HCT116 (cell line): ENCODE data around the gene APBA2. TPM values are rescaled to one million over a fixed set of nuclear protein-coding genes. Genes with fewer than 3 reads are reported as not detected.

Experiments used
- ATAC-seq: fragments of 200-7000 bp; cut with Tn5 transposase; 2 replicates; pipeline ENCODE4 v1.9.1; 2020; ENCODE audit warnings: mild to moderate bottlenecking, moderate library complexity
- BruUV-seq: library from RNA; stranded (reverse); fragments of 400-500 nt; replicated peaks from 2 replicates; lab custom pipeline; 2021; lab: Mats Ljungman, UMichigan
- CTCF ChIA-PET: fragments of 300-600 bp; sonication (Branson Sonifier 250); formaldehyde crosslinking; loops from one replicate; lab custom pipeline; 2021; ENCODE audit warnings: antibody characterized with exemption; lab: Charles Lee
- POLR2A ChIA-PET: fragments of 300-600, 350-600 bp; sonication (Branson Sonifier 250); formaldehyde crosslinking; loops from one replicate; lab custom pipeline; 2021; ENCODE audit warnings: antibody characterized with exemption; lab: Charles Lee
- RAD21 ChIA-PET, 2 experiments: fragments of 300-600 bp; sonication (Branson Sonifier 250); formaldehyde crosslinking; loops; one replicate each; lab custom pipeline; 2023; ENCODE audit warnings: low total read pairs in 2 of 2; ENCODE audit not compliant: uncharacterized antibody in 2 of 2, unreplicated experiment in 2 of 2, low non-redundant PET in 1 of 2; lab: Charles Lee
- DNase-seq: peaks from one replicate; pipeline ENCODE4 v3.0.0-alpha.2; 2010; ENCODE audit warnings: low read depth, low spot score
- H2AFZ ChIP-seq: fragments of 200-600 bp; shearing (Covaris generic), sonication (generic); 2 replicates; pipeline ENCODE4 v1.6.1; 2017; ENCODE audit warnings: low read depth, mixed run types, mixed read lengths, antibody characterized with exemption, low read length; ENCODE audit not compliant: poor library complexity, severe bottlenecking
- H3K27ac ChIP-seq: 2 replicates; pipeline ENCODE4 v1.5.1; 2012; ENCODE audit warnings: low read depth, low read length
- H3K27me3 ChIP-seq: fragments of 200-600 bp; sonication (generic); 2 replicates; pipeline ENCODE4 v1.6.1; 2016; ENCODE audit warnings: mixed run types, low read length, mixed read lengths; ENCODE audit not compliant: insufficient read depth
- H3K36me3 ChIP-seq, 2 experiments: fragments of 200-500 bp in 1 of 2; fragments of 200-600 bp in 1 of 2; sonication (Bioruptor generic) in 1 of 2; sonication (generic) in 1 of 2; 2 replicates each; pipeline versions ENCODE4 v1.5.1 to v1.6.1; 2014 to 2016; ENCODE audit warnings: low read length in 2 of 2, inconsistent platforms in 1 of 2, mixed read lengths in 1 of 2, mixed run types in 1 of 2; ENCODE audit not compliant: insufficient read depth in 2 of 2, control insufficient read depth in 1 of 2
- H3K4me1 ChIP-seq, 2 experiments: fragments of 200-600 bp in 1 of 2; sonication (generic) in 1 of 2; 2 replicates each; pipeline versions ENCODE4 v1.5.1 to v1.6.1; 2012 to 2017; ENCODE audit warnings: low read length in 2 of 2, inconsistent platforms in 1 of 2, mild to moderate bottlenecking in 1 of 2, mixed read lengths in 1 of 2, mixed run types in 1 of 2, moderate library complexity in 1 of 2; ENCODE audit not compliant: insufficient read depth in 2 of 2, control insufficient read depth in 1 of 2
- H3K4me2 ChIP-seq: fragments of 200-600 bp; sonication (generic); 2 replicates; pipeline ENCODE4 v1.6.1; 2017; ENCODE audit warnings: mixed run types, low read length, mixed read lengths
- H3K4me3 ChIP-seq, 2 experiments: fragments of 200-600 bp in 1 of 2; sonication (generic) in 1 of 2; replicated peaks in 1 of 2; 2 replicates each; pipeline ENCODE4 v1.5.1; 2011 to 2016; ENCODE audit warnings: low read length in 2 of 2, control low read depth in 1 of 2, low read depth in 1 of 2, mild to moderate bottlenecking in 1 of 2, mixed read lengths in 1 of 2, mixed run types in 1 of 2
- H3K79me2 ChIP-seq: fragments of 200-600 bp; sonication (generic); 2 replicates; pipeline ENCODE4 v1.6.1; 2017; ENCODE audit warnings: mild to moderate bottlenecking, mixed run types, low read length, moderate library complexity, mixed read lengths; ENCODE audit not compliant: insufficient read depth
- H3K9ac ChIP-seq: fragments of 200-600 bp; sonication (generic); 2 replicates; pipeline ENCODE4 v1.6.1; 2016; ENCODE audit warnings: low read length, mixed read lengths
- H3K9me2 ChIP-seq: fragments of 200-600 bp; sonication (generic), shearing (Covaris generic); 2 replicates; pipeline ENCODE4 v1.6.1; 2017; ENCODE audit warnings: mixed run types, mild to moderate bottlenecking, moderate library complexity; ENCODE audit not compliant: insufficient read depth
- H3K9me3 ChIP-seq, 2 experiments: fragments of 200-500 bp in 1 of 2; fragments of 200-600 bp in 1 of 2; sonication (Bioruptor generic) in 1 of 2; sonication (generic) in 1 of 2; 2 replicates each; pipeline ENCODE4 v1.6.1; 2014 to 2017; ENCODE audit warnings: low read length in 2 of 2, mixed read lengths in 2 of 2, inconsistent platforms in 1 of 2, low read depth in 1 of 2, mild to moderate bottlenecking in 1 of 2, mixed run types in 1 of 2, moderate library complexity in 1 of 2; ENCODE audit not compliant: control insufficient read depth in 1 of 2, insufficient read depth in 1 of 2
- H4K20me1 ChIP-seq: fragments of 200-600 bp; sonication (generic), shearing (Covaris generic); 2 replicates; pipeline ENCODE4 v1.6.1; 2017; ENCODE audit warnings: mixed run types, mild to moderate bottlenecking, moderate library complexity; ENCODE audit not compliant: insufficient read depth
- CBX3 ChIP-seq: IDR thresholded peaks from 2 replicates; pipeline ENCODE4 v1.6.1; 2012; ENCODE audit warnings: low read depth
- CEBPB ChIP-seq: IDR thresholded peaks from 2 replicates; pipeline ENCODE4 v1.6.1; 2012; ENCODE audit warnings: low read depth
- EGR1 ChIP-seq: IDR thresholded peaks from 2 replicates; pipeline ENCODE4 v1.6.1; 2012; ENCODE audit warnings: low read depth
- EZH2phosphoT487 ChIP-seq: fragments of 200-600 bp; IDR thresholded peaks from 2 replicates; pipeline ENCODE4 v1.6.1; 2018; ENCODE audit warnings: antibody characterized with exemption, borderline replicate concordance
- FOSL1 ChIP-seq: IDR thresholded peaks from 2 replicates; pipeline ENCODE4 v1.6.1; 2012; ENCODE audit warnings: low read depth
- JUND ChIP-seq: IDR thresholded peaks from 2 replicates; pipeline ENCODE4 v1.6.1; 2012
- POLR2A ChIP-seq: IDR thresholded peaks from 2 replicates; pipeline ENCODE4 v1.7.0; 2011; ENCODE audit warnings: borderline replicate concordance; ENCODE audit not compliant: insufficient read depth, insufficient read length; ENCODE audit errors: extremely low read depth
- POLR2AphosphoS5 ChIP-seq: IDR thresholded peaks from 2 replicates; pipeline ENCODE4 v1.6.1; 2011; ENCODE audit warnings: mild to moderate bottlenecking, low read depth, low read length, moderate library complexity
- SIN3A ChIP-seq: IDR thresholded peaks from 2 replicates; pipeline ENCODE4 v1.6.1; 2012; ENCODE audit warnings: low read depth
- SP1 ChIP-seq: IDR thresholded peaks from 2 replicates; pipeline ENCODE4 v1.6.1; 2012; ENCODE audit warnings: low read depth
- SRF ChIP-seq: IDR thresholded peaks from 2 replicates; pipeline ENCODE4 v1.6.1; 2012; ENCODE audit warnings: low read depth
- YY1 ChIP-seq: IDR thresholded peaks from 2 replicates; pipeline ENCODE4 v1.6.1; 2011; ENCODE audit warnings: low read length, low read depth, moderate library complexity, mild to moderate bottlenecking; ENCODE audit not compliant: insufficient replicate concordance; ENCODE audit errors: extremely low read depth
- ZFX ChIP-seq: fragments of 450-650 bp; IDR thresholded peaks from 2 replicates; pipeline ENCODE4 v1.6.1; 2017
- ZNF274 ChIP-seq: fragments of 200-500 bp; sonication (Bioruptor generic); IDR thresholded peaks from 2 replicates; pipeline ENCODE4 v1.6.1; 2014; ENCODE audit warnings: mild to moderate bottlenecking, low read depth, low read length, inconsistent platforms
- intact Hi-C: fragments of 100-400 bp; cut with micrococcal nuclease; formaldehyde crosslinking; loops from 2 replicates; pipeline ENCODE4 v1.10.0; 2022
- total RNA-seq: library from RNA; stranded (reverse); gene quantifications from one replicate; pipeline ENCODE4 v1.2.1, GENCODE V29; 2021; ENCODE audit not compliant: unreplicated experiment
- TF ChIP-seq, protein P1 (sequence below): IDR thresholded peaks from 2 replicates; pipeline ENCODE4 v1.6.1; 2011; ENCODE audit warnings: mild to moderate bottlenecking, low read length, moderate library complexity; ENCODE audit not compliant: insufficient replicate concordance; ENCODE audit errors: extremely low read depth
- TF ChIP-seq, protein P2 (sequence below): IDR thresholded peaks from 2 replicates; pipeline ENCODE4 v1.6.1; 2012
- TF ChIP-seq, protein P3 (sequence below), 3 experiments: fragments of 200-600 bp in 1 of 3; sonication (generic) in 1 of 3; IDR thresholded peaks in 2 of 3; conservative IDR thresholded peaks in 1 of 3; 2 replicates each; pipeline ENCODE4 v1.5.1; 2012 to 2017; ENCODE audit warnings: low read depth in 2 of 3, low read length in 2 of 3, antibody characterized with exemption in 1 of 3, borderline replicate concordance in 1 of 3, control low read depth in 1 of 3, mild to moderate bottlenecking in 1 of 3, mixed read lengths in 1 of 3, mixed run types in 1 of 3, moderate library complexity in 1 of 3; ENCODE audit not compliant: insufficient read depth in 1 of 3
- TF ChIP-seq, protein P4 (sequence below): IDR thresholded peaks from 2 replicates; pipeline ENCODE4 v1.6.1; 2012; ENCODE audit warnings: low read depth
- TF ChIP-seq, protein P5 (sequence below): IDR thresholded peaks from 2 replicates; pipeline ENCODE4 v1.6.1; 2012

APBA2 gene
- total RNA-seq, 1 experiment from 2014 or later = 0.47 TPM

DNA sequence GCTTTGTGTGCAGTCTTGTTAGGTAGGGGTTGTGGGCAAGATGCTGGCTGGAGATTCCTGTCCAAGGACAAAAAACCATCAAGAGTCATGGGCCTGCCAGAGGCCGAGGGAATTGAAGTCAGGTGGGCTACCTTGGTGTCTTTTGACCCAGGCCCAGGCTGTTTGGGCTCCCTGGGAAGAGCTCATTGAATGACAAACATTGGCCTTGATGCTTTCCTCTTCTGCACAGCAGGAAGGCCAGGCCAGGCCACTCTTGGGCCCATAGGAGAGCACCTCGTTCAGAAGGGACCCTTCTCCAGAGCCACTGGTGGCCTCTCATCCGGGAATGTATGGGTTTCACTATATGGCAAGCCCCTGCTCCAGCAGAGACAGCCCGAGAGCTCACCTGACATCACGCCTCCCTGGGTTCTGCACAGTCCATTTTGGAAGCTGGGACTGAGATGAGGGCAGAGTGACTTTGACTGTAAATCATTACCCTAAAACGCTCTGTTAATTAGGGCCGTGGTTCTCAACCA lies 214.8 kb downstream of the APBA2 start:
- Histone ChIP-seq H3K36me3 (no peaks in the 10 kb centered on the region), H3K9me3 (no peaks in the 10 kb centered on the region), H4K20me1 (no peaks in the 10 kb centered on the region), H3K27me3 (no peaks in the 10 kb centered on the region), H3K9me2 (no peaks in the 10 kb centered on the region), H3K79me2 (no peaks in the 10 kb centered on the region), H3K4me2 (no peak overlapping the region), H3K4me3 (no peak overlapping the region), H2AFZ (no peak overlapping the region), H3K27ac (no peak overlapping the region), H3K4me1 (peaks cover 0 to 3% of the 10 kb centered on the region in 2 experiments; a peak in 2 of 4 replicates), H3K9ac (no peak overlapping the region)
- intact Hi-C loops = no loop called here
- TF ChIP-seq JUND (no peak), EGR1 (no peak), SP1 (no peak), SIN3A (no peak), EZH2phosphoT487 (no peak), POLR2AphosphoS5 (no peak), YY1 (no peak), ZNF274 (no peak), POLR2A (no peak), CBX3 (no peak), SRF (no peak), CEBPB (no peak), FOSL1 (no peak), ZFX (no peak)
- TF ChIP-seq, protein P1, sequence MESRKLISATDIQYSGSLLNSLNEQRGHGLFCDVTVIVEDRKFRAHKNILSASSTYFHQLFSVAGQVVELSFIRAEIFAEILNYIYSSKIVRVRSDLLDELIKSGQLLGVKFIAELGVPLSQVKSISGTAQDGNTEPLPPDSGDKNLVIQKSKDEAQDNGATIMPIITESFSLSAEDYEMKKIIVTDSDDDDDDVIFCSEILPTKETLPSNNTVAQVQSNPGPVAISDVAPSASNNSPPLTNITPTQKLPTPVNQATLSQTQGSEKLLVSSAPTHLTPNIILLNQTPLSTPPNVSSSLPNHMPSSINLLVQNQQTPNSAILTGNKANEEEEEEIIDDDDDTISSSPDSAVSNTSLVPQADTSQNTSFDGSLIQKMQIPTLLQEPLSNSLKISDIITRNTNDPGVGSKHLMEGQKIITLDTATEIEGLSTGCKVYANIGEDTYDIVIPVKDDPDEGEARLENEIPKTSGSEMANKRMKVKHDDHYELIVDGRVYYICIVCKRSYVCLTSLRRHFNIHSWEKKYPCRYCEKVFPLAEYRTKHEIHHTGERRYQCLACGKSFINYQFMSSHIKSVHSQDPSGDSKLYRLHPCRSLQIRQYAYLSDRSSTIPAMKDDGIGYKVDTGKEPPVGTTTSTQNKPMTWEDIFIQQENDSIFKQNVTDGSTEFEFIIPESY = no peak
- TF ChIP-seq, protein P2, sequence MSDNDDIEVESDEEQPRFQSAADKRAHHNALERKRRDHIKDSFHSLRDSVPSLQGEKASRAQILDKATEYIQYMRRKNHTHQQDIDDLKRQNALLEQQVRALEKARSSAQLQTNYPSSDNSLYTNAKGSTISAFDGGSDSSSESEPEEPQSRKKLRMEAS = no peak
- TF ChIP-seq, protein P3, sequence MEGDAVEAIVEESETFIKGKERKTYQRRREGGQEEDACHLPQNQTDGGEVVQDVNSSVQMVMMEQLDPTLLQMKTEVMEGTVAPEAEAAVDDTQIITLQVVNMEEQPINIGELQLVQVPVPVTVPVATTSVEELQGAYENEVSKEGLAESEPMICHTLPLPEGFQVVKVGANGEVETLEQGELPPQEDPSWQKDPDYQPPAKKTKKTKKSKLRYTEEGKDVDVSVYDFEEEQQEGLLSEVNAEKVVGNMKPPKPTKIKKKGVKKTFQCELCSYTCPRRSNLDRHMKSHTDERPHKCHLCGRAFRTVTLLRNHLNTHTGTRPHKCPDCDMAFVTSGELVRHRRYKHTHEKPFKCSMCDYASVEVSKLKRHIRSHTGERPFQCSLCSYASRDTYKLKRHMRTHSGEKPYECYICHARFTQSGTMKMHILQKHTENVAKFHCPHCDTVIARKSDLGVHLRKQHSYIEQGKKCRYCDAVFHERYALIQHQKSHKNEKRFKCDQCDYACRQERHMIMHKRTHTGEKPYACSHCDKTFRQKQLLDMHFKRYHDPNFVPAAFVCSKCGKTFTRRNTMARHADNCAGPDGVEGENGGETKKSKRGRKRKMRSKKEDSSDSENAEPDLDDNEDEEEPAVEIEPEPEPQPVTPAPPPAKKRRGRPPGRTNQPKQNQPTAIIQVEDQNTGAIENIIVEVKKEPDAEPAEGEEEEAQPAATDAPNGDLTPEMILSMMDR (IDR thresholded peaks at IDR 0.05 in 2 of 3, conservative IDR thresholded peaks at IDR 0.05 in 1 of 3; ENCODE audit: borderline replicate concordance in 1 of 3, insufficient read depth in 1 of 3, low read depth in 2 of 3, low read length in 2 of 3) = no peak
- TF ChIP-seq, protein P4, sequence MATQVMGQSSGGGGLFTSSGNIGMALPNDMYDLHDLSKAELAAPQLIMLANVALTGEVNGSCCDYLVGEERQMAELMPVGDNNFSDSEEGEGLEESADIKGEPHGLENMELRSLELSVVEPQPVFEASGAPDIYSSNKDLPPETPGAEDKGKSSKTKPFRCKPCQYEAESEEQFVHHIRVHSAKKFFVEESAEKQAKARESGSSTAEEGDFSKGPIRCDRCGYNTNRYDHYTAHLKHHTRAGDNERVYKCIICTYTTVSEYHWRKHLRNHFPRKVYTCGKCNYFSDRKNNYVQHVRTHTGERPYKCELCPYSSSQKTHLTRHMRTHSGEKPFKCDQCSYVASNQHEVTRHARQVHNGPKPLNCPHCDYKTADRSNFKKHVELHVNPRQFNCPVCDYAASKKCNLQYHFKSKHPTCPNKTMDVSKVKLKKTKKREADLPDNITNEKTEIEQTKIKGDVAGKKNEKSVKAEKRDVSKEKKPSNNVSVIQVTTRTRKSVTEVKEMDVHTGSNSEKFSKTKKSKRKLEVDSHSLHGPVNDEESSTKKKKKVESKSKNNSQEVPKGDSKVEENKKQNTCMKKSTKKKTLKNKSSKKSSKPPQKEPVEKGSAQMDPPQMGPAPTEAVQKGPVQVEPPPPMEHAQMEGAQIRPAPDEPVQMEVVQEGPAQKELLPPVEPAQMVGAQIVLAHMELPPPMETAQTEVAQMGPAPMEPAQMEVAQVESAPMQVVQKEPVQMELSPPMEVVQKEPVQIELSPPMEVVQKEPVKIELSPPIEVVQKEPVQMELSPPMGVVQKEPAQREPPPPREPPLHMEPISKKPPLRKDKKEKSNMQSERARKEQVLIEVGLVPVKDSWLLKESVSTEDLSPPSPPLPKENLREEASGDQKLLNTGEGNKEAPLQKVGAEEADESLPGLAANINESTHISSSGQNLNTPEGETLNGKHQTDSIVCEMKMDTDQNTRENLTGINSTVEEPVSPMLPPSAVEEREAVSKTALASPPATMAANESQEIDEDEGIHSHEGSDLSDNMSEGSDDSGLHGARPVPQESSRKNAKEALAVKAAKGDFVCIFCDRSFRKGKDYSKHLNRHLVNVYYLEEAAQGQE = no peak
- TF ChIP-seq, protein P5, sequence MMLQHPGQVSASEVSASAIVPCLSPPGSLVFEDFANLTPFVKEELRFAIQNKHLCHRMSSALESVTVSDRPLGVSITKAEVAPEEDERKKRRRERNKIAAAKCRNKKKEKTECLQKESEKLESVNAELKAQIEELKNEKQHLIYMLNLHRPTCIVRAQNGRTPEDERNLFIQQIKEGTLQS = no peak
- ChIA-PET POLR2A (no interaction called here), RAD21 (no interaction called here), CTCF (interaction anchor here (1.0 kb wide), 1 partner anchor 17 kb away, joined by 4 read pairs; no protein-coding TSS in a partner anchor)
- BruUV-seq = no TSS peak
- DNase-seq = no peak
- ATAC-seq = no peak
